Measurements from ENCODE around the gene ZNF587. TPM values are rescaled to one million over a fixed set of nuclear protein-coding genes. Genes with fewer than 3 reads are reported as not detected.
A peak's percentile ranks its signal among the peaks of the same experiment; 100 is the strongest.
"Not testable (repeated sequence)": the region's sequence is repeated elsewhere in the genome, so short reads cannot be mapped to it uniquely, and the experiment has no call there.

ZNF587 gene
- total RNA-seq, result 10.5 and 14.9 TPM in 2 replicates

DNA sequence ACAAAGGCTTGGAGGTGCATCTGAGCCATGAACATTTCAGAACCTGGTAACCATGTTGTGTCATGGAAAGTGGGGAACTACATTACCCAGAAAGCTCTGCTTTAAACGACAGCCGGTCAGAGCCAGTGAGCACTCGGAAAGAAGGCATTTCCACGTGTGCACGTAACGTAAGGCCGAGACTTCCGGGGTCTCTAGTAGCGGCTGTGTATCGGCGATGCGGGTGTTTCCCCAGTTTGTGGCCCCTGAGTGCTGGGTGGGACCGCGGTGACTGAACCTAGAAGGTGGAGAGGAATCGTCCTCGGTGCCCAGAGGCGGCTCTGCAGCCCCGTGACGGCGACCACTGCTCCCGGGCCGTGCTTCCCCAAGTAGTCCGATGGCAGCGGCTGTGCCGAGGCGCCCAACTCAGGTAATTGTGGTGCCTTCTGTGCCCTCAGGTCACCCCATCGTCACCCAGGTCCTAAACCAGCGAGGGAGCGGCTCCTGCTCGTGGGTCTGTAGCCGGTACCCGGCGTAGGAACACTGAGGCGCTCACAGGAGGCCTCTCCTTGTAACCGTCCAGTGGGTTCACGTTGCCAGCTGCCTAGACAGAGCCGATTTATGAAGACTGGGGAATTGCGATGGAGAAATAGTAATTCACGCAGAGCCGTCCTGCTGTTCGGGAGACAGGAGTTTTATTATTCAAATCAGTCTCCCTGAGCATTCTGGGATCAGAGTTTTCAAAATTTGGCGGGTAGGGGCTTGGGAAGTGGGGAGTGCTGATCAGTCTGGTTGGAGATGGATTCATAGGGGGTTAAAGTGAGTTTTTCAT, at the start of gene ZNF587:
Gene ZNF587, plus strand, starts transcription at position 194 of the 808 bp plus-strand sequence. Its CDS starts 180 bp downstream, at position 374.
- DNase-seq (ENCODE audit: low read depth in 2 of 2), result peak; percentile 84 to 90

DNA sequence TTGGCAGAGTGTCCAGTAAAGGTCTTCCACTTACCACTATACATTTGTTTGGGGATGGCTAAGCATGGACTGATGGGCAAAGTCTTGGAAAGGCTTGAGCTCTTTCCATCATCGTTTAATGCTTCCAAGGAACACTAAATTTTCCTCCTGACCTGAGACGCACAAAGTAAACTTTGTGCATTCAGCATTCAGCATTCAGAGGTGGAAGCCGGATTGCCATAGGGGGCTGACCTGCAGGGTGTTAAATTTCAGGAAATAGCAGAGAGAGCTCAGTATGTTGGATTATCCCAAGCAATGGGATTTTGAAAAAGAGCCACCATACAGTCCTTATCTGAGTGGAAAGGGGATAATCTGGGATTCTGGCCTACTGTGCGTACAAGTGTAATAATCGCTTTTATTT, 49.0 kb upstream of the ZNF587 start:
- no peak for DNase-seq (ENCODE audit: low read depth in 2 of 2)

DNA sequence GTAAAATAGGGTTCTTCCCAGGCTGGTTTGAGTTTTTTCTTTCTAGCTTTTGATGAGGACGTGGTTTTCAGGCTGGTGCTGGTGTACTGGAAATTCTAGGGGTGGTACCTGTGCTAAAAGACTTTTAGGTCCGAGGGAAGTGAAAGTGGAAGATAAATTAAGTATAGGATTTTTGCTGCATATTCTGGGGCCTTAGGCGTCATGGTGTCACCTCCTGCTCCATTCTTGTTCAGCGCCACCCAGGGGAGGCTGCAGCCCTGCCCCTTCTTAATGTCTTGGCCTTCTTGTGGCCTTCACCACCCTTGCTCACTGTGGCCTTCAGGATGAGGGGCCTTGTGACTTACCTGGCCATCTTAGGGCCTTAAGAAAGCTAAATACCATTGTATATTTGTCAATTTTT, 47.4 kb upstream of the ZNF587 start:
- DNase-seq (ENCODE audit: low read depth in 2 of 2), result no peak

DNA sequence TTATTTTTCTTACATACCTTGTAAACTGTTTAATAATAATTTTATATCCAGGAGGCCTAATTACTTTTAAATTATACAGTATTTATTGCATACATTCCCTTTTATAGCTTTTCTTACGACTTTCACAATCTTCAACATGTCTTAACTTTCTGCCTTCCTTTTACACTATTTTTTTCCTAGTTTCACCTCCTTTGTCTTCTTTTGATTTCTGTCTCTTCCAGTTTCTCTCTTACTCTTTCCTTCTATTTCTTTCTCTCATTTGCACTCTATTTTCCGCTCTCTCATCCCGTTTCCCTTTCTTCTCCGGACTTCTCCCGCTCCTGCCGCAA, 46.4 kb upstream of the ZNF587 start:
- DNase-seq (ENCODE audit: low read depth in 2 of 2), result no peak

DNA sequence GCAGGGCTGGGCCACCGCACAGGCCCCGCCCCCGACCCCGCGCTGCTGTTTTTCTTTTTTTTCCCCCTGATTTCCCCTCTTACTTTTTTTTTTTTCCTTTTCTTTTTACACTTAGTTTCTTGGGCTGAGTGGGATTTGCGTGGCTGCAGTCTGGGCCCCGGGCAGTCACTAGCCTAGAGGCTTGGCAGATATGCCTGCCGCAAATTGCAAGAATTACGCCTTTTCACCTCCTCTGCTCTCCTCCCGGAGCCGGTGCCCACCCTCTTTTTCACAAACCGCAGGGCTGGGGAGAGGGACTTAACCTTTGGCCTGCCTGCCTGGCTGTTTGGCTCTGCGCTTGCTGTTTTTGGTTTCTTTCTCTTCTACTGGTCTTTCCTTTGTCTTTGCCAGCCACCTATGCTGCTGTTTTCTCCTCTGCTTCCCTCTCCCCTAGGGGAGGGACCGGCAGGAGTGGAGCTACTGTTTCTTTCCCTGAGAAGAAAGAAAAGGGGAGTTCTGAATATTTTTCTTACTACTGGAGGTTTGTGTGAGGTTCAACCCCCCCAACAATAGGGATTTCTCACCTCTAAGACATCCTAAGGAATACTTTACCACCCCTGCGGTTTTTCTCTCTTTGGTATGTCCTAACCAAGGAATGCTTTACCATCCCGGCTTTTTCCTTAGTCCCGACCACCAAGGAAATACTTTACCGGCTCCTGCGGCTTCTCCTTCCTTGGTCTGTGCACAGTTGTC, 45.9 kb upstream of the ZNF587 start:
- DNase-seq (ENCODE audit: low read depth in 2 of 2), result peak; percentile 55 to 56

DNA sequence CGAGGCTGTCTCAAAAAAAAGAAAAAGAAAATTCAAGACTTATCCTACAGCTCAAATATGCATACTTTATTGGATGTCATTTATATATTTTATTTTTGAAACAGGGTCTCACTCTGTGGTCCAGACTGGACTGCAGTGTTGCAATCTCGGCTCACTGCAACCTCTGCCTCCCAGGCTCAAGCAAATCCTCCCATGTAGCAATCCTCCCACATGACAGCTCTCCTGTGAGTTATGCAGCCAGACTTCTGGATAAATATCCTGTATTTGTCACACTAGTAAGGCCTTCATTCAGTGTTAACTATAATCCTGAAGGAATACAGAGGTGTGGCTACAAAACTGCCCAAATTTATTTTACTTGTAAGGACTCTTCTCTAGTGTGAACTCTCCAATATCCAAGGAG, 42.1 kb upstream of the ZNF587 start:
- DNase-seq (ENCODE audit: low read depth in 2 of 2), result no peak

DNA sequence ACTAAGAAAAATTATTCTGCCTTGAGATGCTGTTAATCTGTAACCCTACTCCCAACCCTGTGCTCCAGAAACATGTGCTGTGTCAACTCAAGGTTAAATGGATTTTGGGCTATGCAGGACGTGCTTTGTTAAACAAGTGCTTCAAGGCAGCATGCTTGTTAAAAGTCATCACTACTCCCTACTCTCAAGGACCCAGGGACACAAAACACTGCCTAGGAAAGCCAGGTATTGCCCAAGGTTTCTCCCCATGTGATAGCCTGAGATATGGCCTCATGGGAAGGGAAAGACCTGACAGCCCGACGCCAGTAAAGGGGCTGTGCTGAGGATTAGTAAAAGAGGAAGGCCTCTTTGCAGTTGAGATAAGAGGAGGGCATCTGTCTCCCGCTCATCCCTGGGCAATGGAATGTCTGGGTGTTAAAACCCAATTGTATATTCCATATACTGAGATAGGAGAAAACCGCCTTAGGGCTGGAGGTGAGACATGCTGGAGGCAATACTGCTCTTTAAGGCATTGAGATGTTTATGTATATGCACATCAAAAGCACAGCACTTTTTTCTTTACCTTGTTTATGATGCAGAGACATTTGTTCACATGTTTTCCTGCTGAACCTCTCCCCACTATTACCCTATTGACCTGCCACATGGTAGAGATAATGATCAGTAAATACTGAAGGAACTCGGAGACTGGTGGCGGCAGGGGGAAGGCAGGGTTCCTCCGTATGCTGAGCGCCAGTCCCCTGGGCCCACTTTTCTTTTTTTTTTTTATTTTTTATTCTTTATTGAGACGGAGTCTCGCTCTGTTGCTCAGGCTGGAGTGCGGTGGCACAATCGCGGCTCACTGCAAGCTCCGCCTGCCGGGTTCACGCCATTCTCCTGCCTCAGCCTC, 39.0 kb upstream of the ZNF587 start:
- DNase-seq (ENCODE audit: low read depth in 2 of 2), result not testable (repeated sequence)

DNA sequence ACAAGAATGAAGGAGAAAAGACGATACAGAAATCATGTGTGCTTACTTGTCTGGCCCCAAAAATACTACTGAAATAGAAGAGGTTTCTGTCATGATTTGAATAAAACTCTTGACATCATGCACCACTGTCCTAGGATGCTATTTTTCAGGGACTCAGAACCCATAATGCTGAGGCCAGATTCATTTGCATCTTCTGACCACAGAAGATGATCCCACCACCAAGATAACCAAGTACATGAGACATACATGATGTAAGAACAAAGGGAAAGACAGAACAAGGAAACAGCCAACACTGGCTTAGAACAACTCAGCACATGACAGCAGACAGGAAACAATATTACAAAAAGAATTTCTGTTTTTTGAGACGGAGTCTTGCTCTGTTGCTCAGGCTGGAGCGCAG, 37.4 kb upstream of the ZNF587 start:
- DNase-seq (ENCODE audit: low read depth in 2 of 2), result no peak

DNA sequence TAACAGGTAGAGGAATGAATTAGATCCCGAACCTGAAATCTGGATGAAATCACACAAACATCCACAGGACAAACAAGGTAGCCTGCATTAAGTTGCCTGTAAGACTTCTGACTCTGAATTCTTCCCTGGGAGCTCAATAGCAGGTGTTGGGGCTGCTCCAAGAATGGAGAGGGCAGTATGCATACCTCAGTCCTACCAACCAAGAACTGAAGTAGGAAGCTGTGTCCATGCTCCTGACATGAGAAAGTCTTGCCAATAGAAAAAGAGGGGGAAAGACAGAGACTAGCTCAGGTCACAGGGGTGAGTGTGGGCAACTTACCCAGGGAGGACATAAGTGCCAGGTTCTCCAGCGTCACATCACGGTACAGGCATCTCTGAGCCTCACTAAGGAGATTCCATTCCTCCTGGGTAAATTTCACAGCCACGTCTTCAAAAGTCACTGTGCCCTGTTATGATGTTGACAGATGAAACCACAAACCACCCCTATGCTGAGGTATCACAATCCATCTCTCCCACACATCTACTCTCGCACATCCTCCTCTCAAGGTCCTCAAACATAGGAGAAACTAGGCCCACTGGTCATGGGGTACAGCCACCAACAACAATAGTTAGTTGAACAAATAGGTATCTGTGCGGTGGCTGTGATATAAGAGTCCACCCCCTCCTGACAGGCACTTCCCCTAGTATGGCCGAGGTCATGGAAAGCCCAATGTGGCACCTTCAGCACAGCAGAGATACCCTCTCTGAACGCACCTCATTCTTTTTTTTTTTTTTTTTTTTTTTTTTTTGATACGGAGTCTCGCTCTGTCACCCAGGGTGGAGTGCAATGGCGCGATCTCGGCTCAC, 36.5 kb upstream of the ZNF587 start:
- DNase-seq (ENCODE audit: low read depth in 2 of 2), result not testable (repeated sequence)

DNA sequence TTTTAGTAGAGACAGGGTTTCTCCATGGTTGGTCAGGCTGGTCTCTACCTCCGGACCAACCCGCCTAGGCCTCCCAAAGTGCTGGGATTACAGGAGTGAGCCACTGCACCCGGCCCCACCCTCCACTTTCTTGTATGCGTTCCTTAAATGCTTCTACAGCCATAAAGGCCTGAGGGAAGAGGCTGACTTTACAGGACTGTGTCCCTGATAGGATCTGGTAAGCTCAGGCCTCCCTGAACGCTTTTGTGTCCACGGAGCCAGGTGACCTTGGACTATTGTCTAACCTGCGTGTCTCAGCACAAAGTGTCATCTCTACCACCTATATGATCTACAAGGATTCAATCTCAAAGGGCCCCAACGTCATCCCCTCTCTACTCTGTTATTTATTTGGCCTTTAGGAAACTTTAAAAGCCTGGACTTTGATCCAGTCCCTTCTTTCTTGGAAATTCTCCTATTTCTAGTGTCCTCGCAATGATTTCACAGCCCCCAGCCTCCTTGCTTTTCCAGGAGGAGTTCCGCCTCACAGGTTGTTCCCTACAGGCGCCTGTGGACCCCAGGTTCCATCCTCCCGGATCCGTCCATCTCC, 35.6 kb upstream of the ZNF587 start:
- DNase-seq (ENCODE audit: low read depth in 2 of 2), result no peak

DNA sequence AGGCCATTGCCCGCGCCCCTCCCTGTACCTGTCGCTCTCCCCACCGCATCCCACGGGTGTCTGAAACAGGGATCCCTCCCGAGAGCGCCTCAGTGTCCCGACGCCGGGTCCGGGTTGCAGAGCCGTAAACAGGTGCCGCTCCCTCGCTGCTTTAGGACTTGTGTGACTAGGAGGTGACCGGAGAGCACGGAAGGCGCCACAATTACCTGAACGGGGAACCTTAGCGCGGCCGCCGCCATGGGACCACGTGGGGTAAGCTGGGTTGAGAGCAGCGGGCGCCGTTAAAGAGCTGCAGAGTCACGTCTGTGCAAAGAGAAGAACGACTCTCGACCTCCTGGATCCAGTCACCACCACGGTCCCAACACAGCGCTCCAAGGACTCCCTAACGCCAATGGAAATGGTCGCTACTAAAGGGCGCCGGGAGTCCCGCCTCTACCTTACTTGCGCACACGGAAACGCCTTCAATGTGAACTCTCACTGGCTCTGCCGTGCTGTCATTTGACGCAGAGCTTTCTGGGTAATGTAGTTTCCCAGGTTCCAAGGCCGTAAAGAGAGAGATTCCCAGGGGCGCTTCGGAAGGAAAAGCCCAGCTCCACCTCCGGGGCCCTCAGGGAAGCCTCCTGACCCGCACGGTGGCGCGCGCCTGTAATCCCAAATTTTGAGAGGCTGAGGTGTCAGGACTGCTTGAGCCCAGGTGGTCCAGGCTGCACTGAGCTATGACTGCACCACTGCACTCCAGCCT, 35.0 kb upstream of the ZNF587 start, which contains the start of gene ZNF552:
Gene ZNF552, minus strand, starts transcription at position 409 of the 742 bp plus-strand sequence. Its CDS starts 170 bp downstream, at position 239.
- DNase-seq (ENCODE audit: low read depth in 2 of 2), result peak; percentile 93 to 94

DNA sequence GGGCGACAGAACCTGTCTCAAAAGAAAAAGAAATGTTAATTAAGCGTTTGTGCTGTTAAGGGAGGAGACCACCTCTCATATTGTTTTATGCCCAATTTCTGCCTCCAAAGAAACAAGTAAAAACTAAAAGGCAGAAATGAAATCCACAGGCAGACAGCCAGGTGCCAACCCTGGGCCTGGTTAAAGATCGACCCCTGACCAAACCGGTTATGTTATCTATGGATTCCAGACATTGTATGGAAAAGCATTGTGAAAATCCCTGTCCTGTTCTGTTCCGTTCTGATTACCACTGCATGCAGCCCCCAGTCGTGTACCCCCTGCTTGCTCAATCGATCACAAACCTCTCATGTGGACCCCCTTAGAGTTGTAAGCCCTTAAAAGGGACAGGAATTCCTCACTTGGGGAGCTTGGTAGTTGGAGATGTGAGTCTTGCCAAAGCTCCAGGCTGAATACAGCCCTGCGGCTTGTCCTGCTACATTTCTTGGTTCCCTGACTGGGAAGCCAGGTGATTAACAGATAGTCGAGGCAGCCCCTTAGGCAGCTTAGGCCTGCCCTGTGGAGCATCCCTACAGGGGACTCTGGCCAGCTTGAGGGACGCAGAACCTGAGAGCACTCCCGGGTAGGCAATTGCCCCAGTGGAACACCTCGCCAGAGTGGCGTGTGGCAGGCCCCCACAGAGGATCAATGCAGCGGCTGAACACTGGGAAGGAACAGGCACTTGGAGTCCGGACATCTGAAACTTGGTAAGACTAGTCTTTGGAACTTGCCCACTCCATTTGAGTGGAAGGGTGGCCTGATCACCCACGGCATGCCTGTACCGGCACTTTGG, 34.2 kb upstream of the ZNF587 start:
- DNase-seq (ENCODE audit: low read depth in 2 of 2), result no peak

DNA sequence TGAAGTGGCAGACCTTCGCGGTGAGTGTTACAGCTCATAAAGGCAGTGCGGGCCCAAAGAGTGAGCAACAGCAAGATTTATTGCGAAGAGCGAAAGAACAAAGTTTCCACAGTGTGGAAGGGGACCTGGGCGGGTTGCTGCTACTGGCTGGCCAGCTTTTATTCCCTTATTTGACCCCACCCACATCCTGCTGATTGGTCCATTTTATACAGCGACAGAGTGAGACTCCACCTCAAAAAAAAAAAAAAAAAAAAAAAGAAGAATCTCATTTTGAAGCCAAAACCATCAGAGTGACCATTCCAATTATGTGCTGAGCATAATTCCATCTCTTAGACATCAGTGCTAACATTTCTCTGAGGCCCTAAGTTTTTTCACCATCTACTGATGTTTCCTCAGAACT, 33.0 kb upstream of the ZNF587 start:
- no peak for DNase-seq (ENCODE audit: low read depth in 2 of 2)

DNA sequence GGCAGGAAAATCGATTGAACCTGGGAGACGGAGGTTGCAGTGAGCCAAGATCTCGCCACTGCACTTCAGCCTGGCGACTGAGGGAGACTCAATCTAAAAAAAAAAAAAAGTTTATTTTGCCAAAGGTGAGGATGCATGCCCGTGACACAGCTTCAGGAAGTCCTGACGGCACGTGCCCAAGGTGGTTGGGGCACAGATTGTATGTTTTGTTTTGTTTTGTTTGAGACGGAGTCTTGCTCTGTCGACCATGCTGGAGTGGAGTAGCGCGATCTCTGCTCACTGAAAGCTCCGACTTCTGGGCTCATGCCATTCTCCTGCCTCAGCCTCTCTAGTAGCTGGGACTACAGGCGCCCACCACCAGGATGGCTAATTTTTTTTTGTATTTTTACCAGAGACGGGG, 31.7 kb upstream of the ZNF587 start:
- no peak for DNase-seq (ENCODE audit: low read depth in 2 of 2)

DNA sequence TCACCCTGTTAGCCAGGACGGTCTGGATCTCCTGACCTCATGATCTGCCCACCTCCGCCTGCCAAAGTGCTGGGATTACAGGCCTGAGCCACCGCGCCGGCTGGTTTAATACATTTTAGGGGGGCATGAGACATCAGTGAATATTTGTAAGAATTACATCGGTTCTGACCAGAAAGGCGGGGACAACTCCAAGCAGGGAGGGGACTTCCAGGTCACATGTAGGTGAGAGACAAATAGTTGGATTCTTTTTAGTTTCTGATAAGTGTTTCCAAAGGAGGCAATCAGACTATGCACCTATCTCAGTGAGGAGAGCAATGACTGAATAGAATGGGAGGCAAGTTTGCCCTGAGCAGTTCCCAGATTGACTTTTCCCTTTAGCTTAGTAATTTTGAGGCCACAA, 31.3 kb upstream of the ZNF587 start:
- no peak for DNase-seq (ENCODE audit: low read depth in 2 of 2)

DNA sequence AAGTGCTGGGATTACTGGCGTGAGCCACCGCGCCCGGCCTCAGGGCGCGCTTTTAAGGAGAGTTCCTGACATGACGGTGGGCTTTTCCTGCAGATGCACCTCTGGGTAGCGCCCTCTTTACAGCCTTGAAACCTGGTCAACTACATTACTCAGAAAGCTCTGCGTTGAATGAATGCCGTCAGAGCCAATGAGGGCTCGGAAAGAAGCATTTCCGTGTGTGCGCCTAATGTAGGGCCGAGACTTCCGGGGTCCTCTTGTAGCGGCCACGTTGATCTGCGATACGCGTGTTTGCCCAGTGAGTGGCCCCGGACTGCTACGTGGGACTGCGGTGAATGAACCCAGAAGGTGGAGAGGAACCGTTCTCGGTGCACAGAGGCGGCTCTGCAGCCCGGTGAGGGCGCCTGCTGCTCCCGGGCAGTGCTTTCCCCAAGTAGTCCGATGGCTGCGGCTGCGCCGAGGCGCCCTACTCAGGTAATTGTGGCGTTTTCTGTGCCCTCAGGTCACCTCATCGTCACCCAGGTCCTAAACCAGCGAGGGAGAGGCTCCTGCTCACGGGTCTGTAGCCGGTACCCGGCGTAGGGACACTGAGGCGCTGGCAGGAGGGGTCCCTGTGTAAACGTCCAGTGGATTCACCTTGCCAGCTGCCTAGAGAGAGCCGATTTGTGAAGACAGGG, 30.0 kb upstream of the ZNF587 start:
- peak; percentile 74 to 87 for DNase-seq (ENCODE audit: low read depth in 2 of 2)

DNA sequence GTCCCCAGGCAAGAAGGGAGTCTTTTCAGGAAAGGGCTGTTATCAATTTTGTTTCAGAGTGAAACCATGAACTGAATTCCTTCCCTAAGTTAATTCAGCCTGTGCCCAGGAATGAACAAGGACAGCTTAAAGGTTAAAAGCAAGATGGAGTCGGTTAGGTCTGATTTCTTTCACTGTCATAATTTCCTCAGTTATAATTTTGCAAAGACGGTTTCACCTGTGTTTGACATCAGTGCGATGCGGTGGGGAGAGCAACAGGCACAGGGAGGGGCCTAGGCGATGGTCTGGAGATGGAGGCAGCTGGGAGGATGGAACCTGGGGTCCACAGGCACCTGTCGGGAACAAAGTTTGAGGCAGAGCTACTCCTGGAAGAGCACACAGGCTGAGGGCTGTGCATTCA, 29.1 kb upstream of the ZNF587 start:
- no peak for DNase-seq (ENCODE audit: low read depth in 2 of 2)

DNA sequence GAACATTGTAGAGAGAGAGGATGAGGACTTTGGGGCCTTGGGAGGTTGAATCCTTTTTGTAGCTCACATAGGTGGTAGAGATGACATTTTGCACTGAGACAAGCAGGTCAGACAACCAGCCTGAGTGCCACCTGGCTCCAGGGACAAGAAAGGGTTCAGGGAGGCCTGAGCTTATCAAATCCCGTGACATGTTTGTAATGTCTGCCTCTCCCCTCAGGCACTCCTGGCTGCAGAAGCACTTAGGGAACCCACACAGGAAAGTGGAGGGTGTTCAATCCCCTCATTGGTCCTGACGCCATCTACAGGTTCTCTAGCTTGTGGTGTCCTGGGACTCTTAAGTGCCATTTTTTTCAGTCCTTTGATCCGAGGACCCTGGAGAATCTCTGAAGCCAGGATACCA, 28.6 kb upstream of the ZNF587 start:
- not testable (repeated sequence) for DNase-seq (ENCODE audit: low read depth in 2 of 2)

Measured in lung microvascular endothelial cell (primary cell).